Heart right ventricle (tissue), 16 donors: ENCODE data around the gene CTXN1. TPM values are rescaled to one million over a fixed set of nuclear protein-coding genes. Genes with fewer than 3 reads are reported as not detected.
"Not testable (repeated sequence)": the region's sequence is repeated elsewhere in the genome, so short reads cannot be mapped to it uniquely, and the experiment has no call there.

Source experiments
- ATAC-seq, 8 donors: fragments of 200-7000 bp; cut with Tn5 transposase; one replicate each; pipeline ENCODE4 v1.9.1; 2020; ENCODE audit warnings: mild to moderate bottlenecking in 8 of 8, moderate library complexity in 8 of 8, moderate number of reproducible peaks in 1 of 8
- DNase-seq, 2 donors: peaks; one replicate each; pipeline ENCODE4 v3.0.0-alpha.2; 2020
- H3K27ac ChIP-seq, 10 donors: fragments of 200-600 bp; sonication (generic) in 2 of 10; one replicate each; pipeline versions ENCODE4 v1.5.0 to v1.8.0; 2020 to 2022; ENCODE audit warnings: mild to moderate bottlenecking in 3 of 10
- H3K27me3 ChIP-seq, 7 donors: fragments of 200-600 bp; one replicate each; pipeline ENCODE4 v1.8.0; 2021 to 2022; ENCODE audit warnings: mild to moderate bottlenecking in 2 of 7
- H3K36me3 ChIP-seq, 9 donors: fragments of 200-600 bp; sonication (generic) in 1 of 9; one replicate each; pipeline versions ENCODE4 v1.5.0 to v1.8.0; 2020 to 2022; ENCODE audit warnings: mild to moderate bottlenecking in 2 of 9
- H3K4me1 ChIP-seq, 9 donors: fragments of 200-600 bp; sonication (generic) in 1 of 9; one replicate each; pipeline versions ENCODE4 v1.5.0 to v1.8.0; 2020 to 2022; ENCODE audit warnings: mild to moderate bottlenecking in 4 of 9
- H3K4me3 ChIP-seq, 10 donors: fragments of 200-600 bp; sonication (generic) in 2 of 10; one replicate each; pipeline versions ENCODE4 v1.5.0 to v1.8.0; 2020 to 2022; ENCODE audit warnings: mild to moderate bottlenecking in 7 of 10, moderate library complexity in 2 of 10
- H3K9me3 ChIP-seq, 11 donors: fragments of 200-600 bp in 10 of 11; sonication (generic) in 2 of 11; one replicate each; pipeline versions ENCODE4 v1.5.0 to v1.8.0; 2013 to 2022; ENCODE audit warnings: mild to moderate bottlenecking in 2 of 11, control low read depth in 1 of 11, moderate library complexity in 1 of 11
- CTCF ChIP-seq, 9 donors: fragments of 200-600 bp; sonication (generic) in 2 of 9; IDR thresholded peaks; one replicate each; pipeline versions ENCODE4 v1.5.0 to v1.8.0; 2021 to 2022; ENCODE audit warnings: antibody characterized with exemption in 9 of 9, mild to moderate bottlenecking in 5 of 9, moderate library complexity in 1 of 9
- WGBS, 2 donors: extraction: QIAGEN DNeasy Blood & Tissue Kit; methylation state at CpG; one replicate each; pipeline ENCODE4 v1.1.7; 2013; ENCODE audit warnings: inconsistent platforms in 1 of 2; 5-methylcytosine and 5-hydroxymethylcytosine counted together
- intact Hi-C, 10 donors: fragments of 100-400 bp; cut with DNase I; formaldehyde crosslinking; loops; one replicate each; pipeline versions ENCODE4 v1.11.1 to v1.14.2; 2022
- polyA plus RNA-seq, 2 donors: library from polyadenylated mRNA; stranded (reverse); fragments of 200-250 nt; gene quantifications; one replicate each; pipeline ENCODE4 v1.2.3, GENCODE V29; 2013
- total RNA-seq, 10 donors: library from RNA; stranded (reverse); fragmentation: NEBNext Ultra II Directional in 3 of 10; extraction: Animal tissue kit (Norgen Biotek cat#: 25700) in 3 of 10; gene quantifications; one replicate each; pipeline versions ENCODE4 v1.2.1 to v1.2.4, GENCODE V29; 2021 to 2023
- donor health status: Arrhythmogenic right ventricular cardiomyopathy.
- donor health status: ischemic (EF 13 %, LVEDD 7.1; RV severe dilation, severe dysfunction).
- donor health status: healthy with polysubstance abuse.
- donor health status: DM: no; HTN: yes; CAD: no.
- donor health status: DM: no; HTN: no; CAD: no.
- donor health status: ischemic (EF 25% LVEDD 6.9; RV normal size, moderate dysfunction).
- donor health status: ischemic (EF 25% LVEDD 5.7; RV mildly dilated, moderate dysfunction).
- donor health status: healthy.
- donor health status: DM: yes; HTN: yes; CAD: no.
- donor health status: Ischemic cardiomyopathy.
- donor health status: ischemic (EF 35%, LVEDD 5.7; RV mildly dilated, moderate dysfunction).
- donor health status: nonischemic (EF 11% LVEDD 7.7; RV severe dilation, severe dysfunction).
- donor health status: DM: yes; HTN: yes; CAD: no.
- donor health status: PGD.
- donor health status: ischemic (EF 29% LVEDD 5.4; RV normal size, mild dysfunction).
- donor health status: nonischemic (EF 23%, LVEDD 6.1; RV moderate dilation, normal function).

The CTXN1 gene
- total and polyA plus RNA-seq, 12 donors = 0.18 to 0.74 (median 0.25) TPM; not detected in 5

GRCh38 chr19:7919610-7920518, 6.1 kb downstream of the CTXN1 start, which contains the start of gene SNAPC2:
Gene SNAPC2, plus strand, starts transcription at chr19:7920338. Its CDS starts 29 bp downstream, at chr19:7920367.
- peaks cover 12 to 71% (median 45%) of the 10 kb centered on the region in 9 donors for H3K4me1 ChIP-seq
- H3K9me3 ChIP-seq = no peaks in the 10 kb centered on the region
- intact Hi-C loops = loop anchor here in 5 of 10 donors (1.0 to 10.0 kb wide), 5 partner anchors 17 to 332 kb away; partner anchors contain the start of gene MAP2K7 (in 1 of the 5)
- TF ChIP-seq CTCF (IDR thresholded peaks at IDR 0.05) = peak in 2 of 9 donors; percentile 26 to 27
- peak; percentile 61 to 78 (median 74) for ATAC-seq
- peak within 1 kb of the TSS; percentile 66 to 94 (median 88) for H3K27ac ChIP-seq
- peak within 1 kb of the TSS; percentile 55 to 90 (median 76) for H3K4me3 ChIP-seq
- DNase-seq = peak; percentile 97
- H3K27me3 ChIP-seq = peaks cover 11 to 50% (median 43%) of the 10 kb centered on the region in 7 donors
- 5 to 8% methylated on average over 62 of the region's 62 CpGs for WGBS, 2 donors
- peaks cover 0 to 18% (median 11%) of the 10 kb centered on the region in 9 donors for H3K36me3 ChIP-seq

GRCh38 chr19:7918615-7919421, 7.1 kb downstream of the CTXN1 start:
- no peaks in the 10 kb centered on the region for H3K9me3 ChIP-seq
- 34 to 42% methylated on average over 42 of the region's 42 CpGs for WGBS, 2 donors
- H3K27me3 ChIP-seq = peaks cover 11 to 56% (median 49%) of the 10 kb centered on the region in 7 donors
- H3K36me3 ChIP-seq = peaks cover 0 to 18% (median 11%) of the 10 kb centered on the region in 9 donors
- intact Hi-C loops = no loop called here
- peak overlapping the region in 5 of 10 donors; percentile 3 to 88 (median 80) for H3K4me3 ChIP-seq
- ATAC-seq (no peak), DNase-seq (no peak)
- peak overlapping the region in 1 of 10 donors; percentile 93 for H3K27ac ChIP-seq
- peaks cover 12 to 67% (median 45%) of the 10 kb centered on the region in 9 donors for H3K4me1 ChIP-seq
- no peak for TF ChIP-seq CTCF (IDR thresholded peaks at IDR 0.05)

GRCh38 chr19:7918062-7918614, 7.8 kb downstream of the CTXN1 start:
- intact Hi-C loops, DNase-seq, H3K9me3 ChIP-seq, ATAC-seq: not testable (repeated sequence)
- Histone ChIP-seq H3K27me3 (peaks cover 11 to 56% (median 49%) of the 10 kb centered on the region in 7 donors), H3K36me3 (peaks cover 0 to 22% (median 11%) of the 10 kb centered on the region in 9 donors), H3K4me1 (peaks cover 12 to 66% (median 45%) of the 10 kb centered on the region in 9 donors), H3K4me3 (peak overlapping the region in 8 of 10 donors; percentile 29 to 49 (median 41)), H3K27ac (peak overlapping the region in 6 of 10 donors; percentile 53 to 78 (median 59))
- WGBS, 2 donors = 29 to 32% methylated on average over 28 of the region's 29 CpGs
- peak in 1 of 9 donors; percentile 8 for TF ChIP-seq CTCF (IDR thresholded peaks at IDR 0.05)
